Stimulated activated CD8-positive, alpha-beta memory T cell treated with anti-CD3 and anti-CD28 coated beads, Interleukin-4, amount 100 ng/mL, for 24 hours (primary cell): ENCODE results near the gene IFNA7.
"Not testable (repeated sequence)": the region's sequence is repeated elsewhere in the genome, so short reads cannot be mapped to it uniquely, and the experiment has no call there.

Experiments used
- DNase-seq: peaks from one replicate; pipeline ENCODE4 v3.0.0-alpha.2; 2020; ENCODE audit warnings: low read depth

IFNA7 gene

DNA sequence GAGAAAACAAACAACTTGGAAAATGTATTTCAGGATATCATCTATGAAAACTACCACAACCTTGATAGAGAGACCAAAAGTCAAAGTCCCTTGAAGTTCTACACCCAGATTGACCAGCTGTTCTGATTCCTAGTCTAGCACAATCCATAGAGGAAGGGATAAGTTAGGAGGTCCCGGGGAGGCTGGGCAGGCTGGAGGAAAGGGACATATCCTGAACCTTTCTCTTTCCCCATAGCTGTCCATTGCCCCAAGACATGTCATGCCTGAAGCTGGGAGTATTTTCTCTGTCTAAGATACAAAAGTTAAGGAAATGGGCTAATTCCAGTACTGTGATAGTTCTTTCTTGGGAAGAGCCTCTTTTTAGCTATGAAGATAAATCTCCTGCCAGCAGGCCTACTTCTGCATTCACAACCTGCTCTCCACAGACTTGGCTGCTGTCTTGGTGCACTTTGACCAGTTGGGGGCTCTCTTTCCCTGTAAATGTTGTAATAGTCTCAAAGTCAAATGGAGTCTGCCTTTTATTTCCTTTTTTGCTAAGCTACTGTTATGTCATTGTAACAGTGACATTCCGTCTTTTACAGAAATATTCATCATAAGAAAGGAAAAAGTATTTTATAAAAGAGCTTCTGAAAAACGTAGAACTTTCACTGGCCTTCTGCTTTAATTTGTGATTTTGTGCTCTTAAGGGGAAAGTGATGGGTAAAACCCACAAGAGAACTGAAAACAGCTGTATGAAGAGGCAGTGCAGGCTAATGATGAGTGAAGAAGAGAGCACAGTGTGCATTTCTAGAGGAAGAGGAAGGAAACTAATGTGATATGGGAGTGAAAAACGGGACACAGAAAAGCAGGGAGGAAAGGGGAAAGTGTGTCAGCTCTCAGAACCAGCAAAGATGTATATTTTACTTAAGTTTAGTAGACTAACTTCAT lies 18.9 kb downstream of the IFNA7 start:
- DNase-seq = not testable (repeated sequence)

DNA sequence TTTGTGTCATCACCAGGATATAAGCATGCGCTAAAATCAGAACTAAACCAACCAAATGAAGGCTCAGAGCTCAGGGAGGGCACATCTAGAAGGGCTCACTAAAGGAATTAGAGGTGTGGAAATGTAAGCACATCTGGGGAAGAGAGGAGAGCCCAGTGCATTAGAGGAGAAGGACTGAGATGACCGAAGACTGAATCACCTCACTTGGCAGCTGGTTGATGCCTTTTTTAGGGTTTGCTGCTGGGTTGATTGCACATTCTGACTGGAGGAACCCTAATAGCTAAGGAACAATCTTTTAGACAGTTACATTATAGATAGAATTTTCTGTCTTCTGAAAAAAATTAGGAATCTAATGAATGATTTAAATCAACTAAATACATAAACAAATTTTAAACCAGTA lies 27.3 kb downstream of the IFNA7 start:
- no peak for DNase-seq

GRCh38 chr9:21172156-21172555 lies 29.8 kb downstream of the IFNA7 start:
- DNase-seq = no peak

- no peak for DNase-seq
These were observed 30.7 kb downstream of the IFNA7 start for GRCh38 chr9:21171351-21171750.

GRCh38 chr9:21166560-21166959 lies 35.4 kb downstream of the IFNA7 start, which contains the start of gene IFNA21:
Gene IFNA21 (minus strand): TSS chr9:21166660. CDS start chr9:21166612, 48 bp downstream.
- DNase-seq = not testable (repeated sequence)

- DNase-seq = no peak
These were observed 36.5 kb downstream of the IFNA7 start for GRCh38 chr9:21165516-21165915.

DNA sequence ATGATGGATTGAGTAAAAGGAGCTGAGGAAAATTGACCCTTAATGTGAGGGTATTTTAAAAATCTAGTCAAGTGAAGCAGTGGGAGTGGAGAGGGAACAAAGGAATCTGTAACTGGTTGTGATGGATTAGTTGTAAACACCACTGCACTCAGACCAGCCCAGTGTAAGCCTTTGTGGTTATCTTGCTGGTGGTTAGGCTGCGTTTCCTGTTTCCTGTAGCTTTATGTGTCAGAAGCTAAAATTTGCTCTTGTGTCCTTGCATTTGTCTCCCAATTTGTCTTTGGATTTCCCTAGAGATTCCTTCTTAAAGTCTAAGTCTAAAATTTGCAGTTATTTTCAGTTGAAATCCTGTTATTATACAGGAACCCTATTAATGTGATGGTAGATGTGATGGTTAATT lies 41.8 kb downstream of the IFNA7 start:
- DNase-seq = no peak

- DNase-seq = no peak
These were observed 46.5 kb downstream of the IFNA7 start for GRCh38 chr9:21155501-21155900.

DNA sequence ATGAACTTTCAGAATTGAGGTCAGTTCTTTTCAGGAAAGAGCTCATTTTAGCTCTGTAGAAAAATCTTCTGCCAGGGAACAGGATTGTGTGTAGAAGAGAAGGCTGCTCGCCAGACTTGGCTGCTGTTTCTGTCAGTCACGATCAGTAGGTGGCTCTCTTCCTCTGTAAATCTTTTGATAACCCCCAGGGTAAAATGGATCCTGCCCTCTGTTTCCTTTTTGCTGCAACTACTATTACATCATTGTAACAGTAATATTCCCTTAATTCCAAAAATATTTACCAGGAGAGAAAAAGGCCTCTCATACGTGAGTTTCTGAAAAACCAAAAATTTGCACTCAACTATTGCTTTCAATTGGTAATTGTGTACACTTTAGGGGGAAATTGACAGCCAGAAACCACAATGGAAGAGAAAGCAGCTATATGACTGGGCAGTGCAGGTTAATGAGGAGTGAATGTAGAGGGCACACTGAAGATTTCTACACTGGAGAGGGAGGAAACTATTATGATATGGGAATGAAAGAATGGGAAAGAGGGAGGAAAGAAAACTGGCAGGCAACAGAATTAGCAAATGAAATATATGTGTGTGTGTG lies 47.9 kb downstream of the IFNA7 start:
- no peak for DNase-seq

DNA sequence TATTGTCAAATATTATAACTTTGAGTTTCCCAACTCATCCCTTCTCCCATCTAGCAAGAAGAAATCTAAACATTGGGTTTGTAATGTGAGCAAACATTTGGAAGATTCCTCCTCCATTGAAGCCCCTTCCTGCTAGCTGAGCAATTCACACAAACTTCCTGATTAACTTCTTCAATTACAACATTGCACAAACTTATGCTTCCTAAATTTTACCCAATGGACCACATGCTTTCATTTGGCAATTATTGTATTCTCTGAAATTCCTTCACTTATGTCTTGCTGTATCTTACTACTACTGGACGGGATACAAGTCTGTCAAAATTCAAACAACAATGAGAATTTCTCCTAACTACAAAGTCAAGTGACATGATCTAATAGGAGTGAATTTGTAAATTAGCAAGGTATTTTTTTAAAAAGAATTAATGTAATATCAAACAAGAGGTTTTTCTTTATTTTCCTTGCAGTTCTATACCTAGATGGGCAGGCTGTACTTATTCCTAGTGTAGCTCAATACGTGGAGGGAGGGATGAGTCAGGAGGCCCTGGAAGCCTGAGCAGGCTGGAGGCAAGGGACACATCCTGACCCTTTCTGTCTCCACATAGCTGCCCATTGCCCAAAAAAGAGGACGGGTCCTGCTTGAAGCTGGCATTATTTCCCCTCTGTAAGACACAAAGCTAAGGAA lies 48.5 kb downstream of the IFNA7 start:
- no peak for DNase-seq
